Nephron progenitor cell (in vitro differentiated cells): ENCODE results near the gene PRDX2.

Experiments used
- DNase-seq: peaks from one replicate; pipeline ENCODE4 v3.0.0; 2021
- H3K27ac Mint-ChIP-seq: 2 replicates; pipeline ENCODE4 v1.8.0; 2021; ENCODE audit warnings: mild to moderate bottlenecking, moderate library complexity, mixed read lengths
- H3K27me3 Mint-ChIP-seq: 2 replicates; pipeline ENCODE4 v1.8.0; 2021; ENCODE audit warnings: mild to moderate bottlenecking, low read depth, mixed read lengths; ENCODE audit not compliant: poor library complexity
- H3K36me3 Mint-ChIP-seq: 2 replicates; pipeline ENCODE4 v1.8.0; 2021; ENCODE audit warnings: low read depth, mixed read lengths
- H3K4me1 Mint-ChIP-seq: 2 replicates; pipeline ENCODE4 v1.8.0; 2021; ENCODE audit warnings: mixed read lengths
- H3K4me3 Mint-ChIP-seq: 2 replicates; pipeline ENCODE4 v1.8.0; 2021; ENCODE audit warnings: mild to moderate bottlenecking, moderate library complexity, mixed read lengths
- H3K9me3 Mint-ChIP-seq: 2 replicates; pipeline ENCODE4 v1.8.0; 2021; ENCODE audit warnings: mild to moderate bottlenecking, moderate library complexity, mixed read lengths
- TF ChIP-seq, protein P1 (sequence below): fragments of 200-600 bp; sonication (generic); IDR thresholded peaks from 2 replicates; pipeline ENCODE4 v1.5.0; 2021; ENCODE audit warnings: antibody characterized with exemption

The PRDX2 gene

DNA sequence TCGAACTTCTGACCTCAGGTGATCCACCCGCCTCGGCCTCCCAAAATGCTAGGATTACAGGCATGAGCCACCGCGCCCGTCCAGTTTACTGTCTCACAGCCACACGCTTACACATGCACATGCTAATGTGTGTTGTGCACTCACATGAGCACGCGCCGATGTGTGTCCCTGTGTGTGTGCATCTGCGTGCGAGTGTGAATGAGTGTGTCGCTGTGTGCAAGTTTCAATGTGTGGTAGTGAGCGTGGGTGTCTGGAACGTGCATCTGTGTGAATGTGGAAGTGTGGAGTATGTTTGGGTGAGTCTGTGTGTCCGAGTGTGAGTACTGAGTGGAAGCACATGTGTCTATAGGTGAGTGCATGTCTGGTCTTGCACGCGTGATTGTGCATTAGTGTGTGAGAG lies 40.9 kb upstream of the PRDX2 start:
- Mint-ChIP-seq H3K9me3 (no peaks in the 10 kb centered on the region), H3K27me3 (peaks cover 33% of the 10 kb centered on the region), H3K27ac (no peak overlapping the region), H3K4me3 (no peak overlapping the region), H3K36me3 (no peaks in the 10 kb centered on the region), H3K4me1 (peaks cover 61% of the 10 kb centered on the region)
- TF ChIP-seq, protein P1, sequence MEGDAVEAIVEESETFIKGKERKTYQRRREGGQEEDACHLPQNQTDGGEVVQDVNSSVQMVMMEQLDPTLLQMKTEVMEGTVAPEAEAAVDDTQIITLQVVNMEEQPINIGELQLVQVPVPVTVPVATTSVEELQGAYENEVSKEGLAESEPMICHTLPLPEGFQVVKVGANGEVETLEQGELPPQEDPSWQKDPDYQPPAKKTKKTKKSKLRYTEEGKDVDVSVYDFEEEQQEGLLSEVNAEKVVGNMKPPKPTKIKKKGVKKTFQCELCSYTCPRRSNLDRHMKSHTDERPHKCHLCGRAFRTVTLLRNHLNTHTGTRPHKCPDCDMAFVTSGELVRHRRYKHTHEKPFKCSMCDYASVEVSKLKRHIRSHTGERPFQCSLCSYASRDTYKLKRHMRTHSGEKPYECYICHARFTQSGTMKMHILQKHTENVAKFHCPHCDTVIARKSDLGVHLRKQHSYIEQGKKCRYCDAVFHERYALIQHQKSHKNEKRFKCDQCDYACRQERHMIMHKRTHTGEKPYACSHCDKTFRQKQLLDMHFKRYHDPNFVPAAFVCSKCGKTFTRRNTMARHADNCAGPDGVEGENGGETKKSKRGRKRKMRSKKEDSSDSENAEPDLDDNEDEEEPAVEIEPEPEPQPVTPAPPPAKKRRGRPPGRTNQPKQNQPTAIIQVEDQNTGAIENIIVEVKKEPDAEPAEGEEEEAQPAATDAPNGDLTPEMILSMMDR: no peak
- DNase-seq: no peak

DNA sequence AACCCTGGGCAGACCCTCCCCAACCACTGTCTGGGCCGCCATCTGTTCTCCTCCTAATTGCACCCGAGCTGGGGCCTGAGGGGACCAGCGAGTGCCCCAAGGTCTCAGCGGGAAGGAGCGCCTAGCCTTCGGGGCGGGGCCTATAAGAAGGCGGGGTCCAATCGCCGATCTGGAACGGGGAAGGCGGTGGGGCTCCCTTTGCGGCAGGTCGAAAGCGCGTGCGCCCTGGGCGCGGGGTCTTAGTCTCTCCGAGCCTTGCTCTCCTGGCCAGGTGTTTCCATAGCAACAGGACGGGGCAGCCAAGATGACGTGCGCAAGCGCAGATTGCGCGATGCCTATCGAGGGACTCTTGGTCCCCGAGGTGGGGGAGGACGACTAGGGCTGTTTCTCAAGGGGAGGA lies 39.5 kb upstream of the PRDX2 start:
- Mint-ChIP-seq H3K27ac (peak overlapping the region; percentile 87), H3K9me3 (no peaks in the 10 kb centered on the region), H3K27me3 (peaks cover 45% of the 10 kb centered on the region), H3K4me3 (peak overlapping the region; percentile 81), H3K36me3 (no peaks in the 10 kb centered on the region), H3K4me1 (peaks cover 51% of the 10 kb centered on the region)
- TF ChIP-seq, protein P1: no peak
- peak; percentile 94 for DNase-seq

DNA sequence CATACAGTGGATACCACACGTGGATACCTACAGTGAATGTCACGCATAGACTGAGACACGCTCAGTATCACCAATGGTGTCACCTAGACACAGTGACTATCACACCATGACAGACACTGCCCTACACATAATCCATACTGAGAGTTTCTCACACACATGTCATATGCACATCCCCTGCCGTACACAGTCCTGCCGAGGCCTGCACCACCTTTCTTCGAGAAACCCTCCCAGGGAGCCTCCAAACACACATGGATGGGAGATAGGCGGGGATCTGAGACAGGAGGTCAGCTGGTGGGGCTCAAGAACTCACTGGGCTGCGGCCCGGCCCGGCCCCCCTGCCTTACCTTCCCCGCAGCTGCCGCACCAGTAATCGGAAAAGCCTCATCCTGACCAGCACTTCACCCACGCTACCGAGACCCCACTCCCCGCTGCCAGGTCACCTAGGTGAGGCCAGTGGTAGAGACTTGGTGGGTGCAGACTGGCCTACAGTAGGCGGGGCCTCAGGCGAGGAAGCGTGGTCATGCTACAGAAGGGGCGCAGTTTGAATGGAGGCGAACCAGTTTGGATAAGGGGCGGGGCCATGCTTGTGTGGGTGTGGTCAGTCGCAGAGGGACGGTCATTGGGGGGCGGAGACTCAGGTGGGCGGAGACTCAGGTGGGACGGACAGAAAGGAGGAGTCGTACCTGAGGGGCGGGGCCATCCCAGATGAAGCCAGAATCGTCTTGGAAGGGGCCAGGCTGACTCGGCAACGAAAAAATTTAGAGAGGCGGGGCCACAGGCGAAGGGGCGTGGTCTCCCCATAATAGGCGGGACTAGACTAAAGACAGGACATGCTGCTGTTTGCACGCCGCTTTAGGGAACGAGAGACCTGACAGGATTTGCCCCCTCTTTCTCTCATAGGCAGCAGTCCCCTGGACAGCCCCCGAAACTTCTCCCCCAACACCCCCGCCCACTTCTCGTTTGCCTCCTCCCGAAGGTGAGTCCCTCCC lies 38.8 kb upstream of the PRDX2 start:
- Mint-ChIP-seq H3K4me3 (peak overlapping the region; percentile 81), H3K4me1 (peaks cover 50% of the 10 kb centered on the region), H3K27ac (peak overlapping the region; percentile 87), H3K36me3 (no peaks in the 10 kb centered on the region), H3K9me3 (no peaks in the 10 kb centered on the region), H3K27me3 (peaks cover 52% of the 10 kb centered on the region)
- DNase-seq: peak; percentile 98
- TF ChIP-seq, protein P1: no peak

DNA sequence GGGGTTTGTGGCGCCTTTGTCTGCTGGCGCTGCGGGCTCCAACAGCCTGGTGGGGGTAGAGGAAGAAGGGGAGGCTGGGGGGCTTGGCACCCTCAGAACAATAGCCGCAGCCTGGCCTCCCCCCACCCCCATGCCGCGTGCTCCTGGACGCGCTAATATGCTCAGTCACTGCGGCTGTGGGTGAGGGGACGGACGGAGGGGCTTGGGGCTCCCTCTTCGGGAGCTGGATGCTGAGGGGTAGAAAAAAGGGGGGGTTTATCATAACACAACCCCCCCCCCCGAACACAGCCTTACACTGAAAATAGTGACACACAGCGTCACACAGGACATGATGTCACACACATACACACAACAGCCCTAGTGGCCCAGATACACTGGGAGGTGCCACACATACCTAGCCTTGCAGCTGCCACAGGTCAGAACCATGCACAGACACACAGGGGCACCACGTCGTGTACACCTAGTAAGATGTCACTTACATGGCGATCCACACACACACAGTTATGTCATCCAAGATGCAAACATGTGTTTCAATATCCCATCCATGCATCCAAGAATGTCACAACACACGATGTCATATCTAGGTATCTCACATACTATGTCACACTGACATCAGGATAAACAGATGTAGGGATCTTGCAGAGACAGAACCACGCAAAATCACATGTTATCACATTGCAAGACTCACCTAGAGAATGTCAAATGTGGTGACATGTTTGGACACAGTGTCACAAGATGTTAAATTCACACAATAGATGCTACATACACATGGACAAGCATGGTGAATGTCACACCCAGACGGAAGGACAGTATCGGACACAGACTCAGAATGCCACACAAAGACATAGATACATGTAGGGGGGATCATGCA lies 37.5 kb upstream of the PRDX2 start:
- no peaks in the 10 kb centered on the region for H3K36me3 Mint-ChIP-seq
- no peak for DNase-seq
- H3K27me3 Mint-ChIP-seq: peaks cover 64% of the 10 kb centered on the region
- H3K4me1 Mint-ChIP-seq: peaks cover 51% of the 10 kb centered on the region
- no peak overlapping the region for H3K27ac Mint-ChIP-seq
- TF ChIP-seq, protein P1: no peak
- peak overlapping the region; percentile 87 for H3K4me3 Mint-ChIP-seq
- H3K9me3 Mint-ChIP-seq: no peaks in the 10 kb centered on the region

DNA sequence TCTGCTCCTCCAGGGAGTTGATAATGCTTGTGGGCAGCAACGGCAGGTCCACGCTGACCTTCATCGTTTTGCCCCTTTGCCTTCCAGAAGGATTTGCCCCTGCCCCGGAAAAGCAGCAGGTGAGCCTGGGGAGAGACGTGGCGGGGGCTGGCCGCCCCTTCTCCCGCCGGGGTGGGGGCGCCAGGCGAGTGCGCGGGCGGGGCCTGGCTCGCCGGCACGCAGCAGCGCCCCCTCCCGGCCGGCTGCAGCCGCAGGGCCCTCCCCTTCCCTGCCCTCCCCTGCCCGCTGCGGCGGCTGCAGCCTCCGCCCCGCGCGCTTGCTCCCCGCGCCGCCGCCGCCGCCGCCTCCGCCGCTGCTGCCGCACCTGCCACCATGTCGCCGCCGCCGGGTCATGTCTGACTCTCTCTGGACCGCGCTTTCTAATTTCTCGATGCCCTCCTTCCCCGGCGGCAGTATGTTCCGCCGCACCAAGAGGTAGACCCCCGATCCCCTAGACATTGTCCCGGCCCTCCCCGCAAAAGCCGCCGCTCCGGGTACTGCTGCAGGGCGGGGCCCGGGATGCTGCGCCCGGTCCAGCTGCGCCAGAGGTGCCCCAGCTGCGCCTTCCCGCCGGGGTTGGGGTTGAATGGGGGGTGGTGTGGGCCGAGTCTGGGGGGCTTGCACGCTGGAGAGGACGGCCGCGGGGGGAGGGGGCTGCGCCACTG lies 36.7 kb upstream of the PRDX2 start, which contains the start of gene MAST1:
Gene MAST1, plus strand, starts transcription at position 334 of the 704 bp plus-strand sequence. Its CDS starts 58 bp downstream, at position 392.
- Mint-ChIP-seq H3K9me3 (no peaks in the 10 kb centered on the region), H3K27ac (no peak within 1 kb of the TSS), H3K4me3 (peak within 1 kb of the TSS; percentile 87), H3K4me1 (peaks cover 51% of the 10 kb centered on the region), H3K36me3 (no peaks in the 10 kb centered on the region), H3K27me3 (peaks cover 68% of the 10 kb centered on the region)
- peak; percentile 81 for DNase-seq
- TF ChIP-seq, protein P1: peak; percentile 33
